GM12873 (cell line): ENCODE results near the gene ARID3B.

Source experiments
- CTCF ChIP-seq: IDR thresholded peaks from 2 replicates; pipeline ENCODE4 v1.5.1; 2012; ENCODE audit warnings: low read depth, mild to moderate bottlenecking, moderate library complexity, low read length, control low read depth; ENCODE audit not compliant: insufficient read depth; ENCODE audit errors: missing control alignments

The ARID3B gene

GRCh38 chr15:74613953-74614743, 73.1 kb downstream of the ARID3B start:
- no peak for TF ChIP-seq CTCF

DNA sequence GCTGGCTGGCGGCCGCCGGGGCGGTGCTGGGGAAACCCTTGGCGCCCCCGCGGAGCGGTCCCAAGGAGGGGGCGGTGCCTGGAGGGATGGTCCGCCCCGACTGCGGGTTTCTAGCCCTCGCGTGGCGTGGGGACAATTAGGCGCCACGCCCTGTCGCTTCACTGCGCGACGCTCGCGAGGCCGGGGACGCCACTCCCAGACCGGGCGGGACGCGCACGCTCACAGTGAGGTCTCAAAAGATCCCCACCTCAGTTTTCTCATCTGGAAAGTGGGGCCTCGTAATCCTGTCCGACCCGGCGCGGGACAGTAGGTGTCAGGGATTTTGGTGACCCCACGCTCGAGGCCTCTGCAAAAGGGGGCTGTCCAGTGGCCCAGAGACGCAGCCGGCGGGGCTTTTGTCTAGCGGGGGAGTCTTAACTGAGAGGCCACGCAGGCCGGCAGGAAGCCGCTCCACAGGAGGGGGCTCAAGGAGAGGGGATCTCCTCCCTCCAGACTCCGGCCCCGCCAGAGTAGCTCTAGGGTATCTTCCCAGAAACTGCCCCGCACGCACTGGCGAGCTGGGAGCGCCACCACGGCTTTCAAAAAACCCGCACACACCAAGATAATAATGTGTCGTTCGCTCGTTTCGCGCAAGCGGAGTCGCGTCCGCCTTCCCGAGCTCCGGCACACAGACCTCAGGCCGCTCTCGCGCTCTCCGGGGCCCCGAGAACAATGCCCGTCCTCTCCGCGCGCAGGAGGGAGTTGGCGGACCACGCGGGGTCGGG, 73.9 kb downstream of the ARID3B start:
- TF ChIP-seq CTCF, result no peak

- TF ChIP-seq CTCF, result no peak
Measured at GRCh38 chr15:74615508-74616365, 74.7 kb downstream of the ARID3B start, which contains the start of gene CLK3. TSS of gene CLK3 (plus strand) at chr15:74615836. CDS start at chr15:74619197, 3,361 bp downstream.

DNA sequence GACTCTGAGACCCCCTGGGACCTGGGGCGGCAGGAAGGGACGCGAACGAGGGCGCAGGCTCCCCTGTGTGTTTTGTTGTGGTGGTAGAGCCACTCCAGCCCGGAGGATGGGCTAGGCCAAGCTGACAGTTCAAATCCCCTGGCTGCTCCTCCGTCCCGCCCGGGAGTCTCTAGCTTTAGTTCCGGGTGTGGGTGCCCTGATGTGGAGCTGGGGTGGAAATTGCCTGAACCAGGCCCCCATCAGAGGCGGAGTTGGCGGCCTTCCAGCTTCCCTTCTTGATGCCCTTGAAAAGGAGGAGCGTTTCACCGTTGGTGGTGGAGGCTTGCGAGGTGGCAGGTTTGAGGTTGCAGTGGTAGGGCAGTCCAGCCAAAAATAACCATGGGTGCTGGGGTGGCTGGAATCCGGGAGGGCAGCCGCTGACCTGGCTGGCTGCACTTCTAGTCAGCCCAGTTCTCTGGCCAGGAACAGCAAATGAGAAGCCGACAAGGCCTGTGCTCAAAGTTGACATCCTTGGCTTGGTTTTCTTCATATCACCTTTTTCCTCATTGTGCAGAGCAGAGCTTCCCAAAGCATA, 75.4 kb downstream of the ARID3B start:
- no peak for TF ChIP-seq CTCF

- no peak for TF ChIP-seq CTCF
Measured at GRCh38 chr15:74616996-74617395, 76.0 kb downstream of the ARID3B start.

DNA sequence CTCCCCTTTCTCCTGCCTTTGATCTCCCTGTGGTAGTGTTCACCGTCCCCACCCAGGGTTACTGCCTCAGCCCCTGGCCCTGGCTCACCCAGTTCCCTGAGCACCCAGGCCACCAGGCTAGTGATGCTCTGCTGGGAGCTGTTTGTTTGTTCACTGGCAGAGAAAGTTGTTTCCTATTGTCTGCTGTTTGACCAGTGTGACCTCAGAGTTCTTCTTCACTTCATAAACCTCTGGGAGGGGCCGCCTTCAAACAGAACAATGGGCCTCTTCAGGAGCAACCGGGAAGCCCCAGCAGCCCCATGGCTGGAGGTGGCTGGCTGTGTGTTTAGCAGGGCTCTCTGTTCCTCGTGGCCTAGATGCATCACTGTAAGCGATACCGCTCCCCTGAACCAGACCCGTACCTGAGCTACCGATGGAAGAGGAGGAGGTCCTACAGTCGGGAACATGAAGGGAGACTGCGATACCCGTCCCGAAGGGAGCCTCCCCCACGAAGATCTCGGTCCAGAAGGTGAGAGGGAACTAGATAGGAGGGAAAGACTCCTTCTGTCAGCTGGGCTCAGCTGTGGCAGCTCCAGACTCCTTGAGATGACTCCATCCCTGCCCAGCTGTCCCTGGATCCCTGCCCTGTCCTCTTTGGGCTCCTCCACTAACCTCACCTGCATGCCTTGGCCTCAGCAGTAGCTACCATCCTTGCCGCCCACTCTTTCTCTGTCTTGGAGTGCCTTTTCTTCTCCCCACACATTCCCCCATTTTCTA, 78.0 kb downstream of the ARID3B start:
- TF ChIP-seq CTCF, result no peak
